ENCODE results near the gene STAC. TPM values are rescaled to one million over a fixed set of nuclear protein-coding genes. Genes with fewer than 3 reads are reported as not detected.

STAC gene
- total RNA-seq, result 0.22 and 0.52 TPM in 2 replicates

GRCh38 chr3:36380221-36381031, at the start of gene STAC:
STAC (plus strand) TSS chr3:36380504; CDS start chr3:36380644, 140 bp downstream.

